Hematopoietic multipotent progenitor cell treated with erythropoietin and hydrocortisone succinate and interleukin-3 and kit ligand, for 4 days (in vitro differentiated cells): ENCODE measurements around the gene MYO5A.
A peak's percentile ranks its signal among the peaks of the same experiment; 100 is the strongest.
"Not testable (repeated sequence)": the region's sequence is repeated elsewhere in the genome, so short reads cannot be mapped to it uniquely, and the experiment has no call there.

Source experiments
- DNase-seq: peaks from one replicate; pipeline ENCODE4 v3.0.0-alpha.2; 2015

Gene MYO5A

DNA sequence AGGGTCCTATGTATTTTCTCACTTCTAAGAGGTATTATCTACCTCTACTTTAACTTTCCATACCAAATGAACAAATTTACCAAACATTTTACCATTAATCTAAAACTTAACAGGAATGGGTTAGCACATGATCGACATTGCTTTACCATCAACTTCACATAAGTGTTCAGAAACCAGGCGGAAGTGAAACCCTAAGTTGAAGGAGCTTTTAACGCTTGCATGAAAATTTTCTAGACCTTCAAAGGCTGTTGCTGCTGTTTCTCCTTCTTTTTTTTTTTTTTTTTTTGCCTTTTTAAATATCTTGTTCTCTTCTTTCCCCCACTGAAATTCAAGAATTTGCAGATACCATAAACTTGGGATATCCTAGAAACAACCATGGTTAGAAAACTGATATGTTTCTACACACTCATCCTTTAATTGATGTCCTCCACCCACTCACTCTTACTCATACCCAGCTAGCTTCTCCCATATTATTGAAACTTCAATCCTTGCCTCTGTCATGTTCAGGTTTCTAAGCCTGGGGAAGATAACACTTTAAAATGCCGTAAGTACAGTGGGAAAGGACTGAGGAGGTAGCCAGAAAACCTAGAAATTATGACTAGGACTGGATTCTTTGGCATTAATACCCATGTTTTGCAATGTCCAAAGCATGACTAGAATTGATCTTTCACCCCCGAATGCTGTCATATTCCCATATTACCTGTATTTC is 24.7 kb downstream of the MYO5A start:
- no peak for DNase-seq

DNA sequence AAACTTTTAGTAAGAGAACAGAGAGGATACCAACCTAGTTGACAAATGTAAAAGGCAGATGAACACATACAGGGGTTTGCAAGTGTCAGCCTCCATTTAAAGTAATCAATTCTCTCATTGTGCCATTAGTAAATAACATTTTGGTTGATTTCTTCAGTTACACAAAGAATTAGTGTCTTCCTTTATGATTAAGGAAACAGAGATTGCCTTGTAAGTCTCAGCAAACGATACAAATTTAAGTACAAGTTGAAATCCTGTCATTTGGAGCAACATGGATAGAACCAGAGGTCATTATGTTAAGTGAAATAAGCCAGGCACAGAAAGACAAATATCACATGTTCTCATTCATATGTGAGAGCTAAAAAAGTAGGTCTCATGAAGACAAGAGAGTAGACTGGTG is 26.1 kb downstream of the MYO5A start:
- DNase-seq: no peak

DNA sequence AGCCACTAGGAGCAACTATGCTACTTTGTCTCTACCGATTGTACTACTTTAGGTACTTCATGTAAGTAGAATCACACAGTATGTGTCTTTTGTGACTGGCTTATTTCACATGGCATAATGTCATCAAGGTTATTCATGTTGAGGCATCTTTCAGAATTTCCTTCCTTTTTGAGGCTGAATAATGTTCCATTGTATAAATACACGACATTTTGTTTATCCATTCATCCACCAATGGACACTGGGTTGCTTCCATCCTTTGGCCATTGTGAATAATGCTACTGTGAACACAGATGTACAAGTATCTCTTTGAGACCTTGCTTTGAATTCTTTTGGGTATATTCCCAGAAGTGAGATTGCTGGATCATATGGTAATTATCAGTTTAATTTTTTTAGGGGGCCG is 29.2 kb downstream of the MYO5A start:
- DNase-seq: no peak

DNA sequence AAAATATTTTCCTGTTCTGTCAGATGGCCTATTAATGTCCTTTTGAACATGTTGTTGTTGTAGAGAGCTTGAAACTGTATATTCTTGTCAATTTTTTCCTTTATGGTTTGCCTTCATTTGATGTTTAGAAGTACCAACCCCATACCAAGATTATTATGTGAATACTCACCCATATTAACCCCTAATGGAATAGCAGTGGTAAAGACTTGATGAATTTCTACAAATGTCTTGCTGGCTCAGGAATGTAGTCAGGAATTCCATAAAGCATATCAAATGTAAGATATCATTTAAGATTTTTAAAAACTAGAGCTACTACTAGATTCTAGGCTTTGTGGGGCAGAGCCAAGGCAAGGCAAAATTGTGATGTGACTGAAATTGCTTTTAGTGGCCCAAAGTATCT is 30.0 kb downstream of the MYO5A start:
- no peak for DNase-seq

DNA sequence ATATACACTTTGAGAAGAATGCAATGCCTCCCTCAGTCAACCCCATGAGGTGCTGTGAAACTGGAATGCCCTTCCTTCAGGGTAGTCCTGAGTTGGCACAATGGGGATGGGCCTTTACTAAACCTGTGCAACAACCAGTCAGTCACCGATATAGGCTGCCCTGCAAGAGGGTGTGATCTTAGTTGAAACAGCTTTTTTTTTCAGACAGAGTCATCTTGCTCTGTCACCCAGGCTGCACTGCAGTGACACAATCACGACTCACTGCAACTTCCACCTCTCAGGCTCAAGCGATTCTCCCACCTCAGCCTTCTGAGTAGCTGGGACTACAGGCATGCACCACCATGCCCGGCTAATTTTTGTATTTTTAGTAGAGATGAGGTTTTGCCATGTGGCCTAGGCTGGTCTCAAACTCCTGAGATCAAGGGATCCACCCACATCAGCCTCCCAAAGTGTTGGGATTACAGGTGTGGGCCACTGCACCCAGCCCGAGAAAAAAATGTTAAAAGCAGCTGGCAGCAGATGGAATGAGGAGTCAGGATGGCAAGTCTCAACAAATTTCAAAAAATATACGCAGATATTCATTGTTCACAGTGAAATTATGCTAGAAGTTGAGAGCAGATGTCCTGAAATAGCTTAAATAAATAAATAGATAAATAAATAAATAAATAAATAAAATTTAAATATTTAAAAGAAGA is 31.8 kb downstream of the MYO5A start:
- peak; percentile 21 for DNase-seq

DNA sequence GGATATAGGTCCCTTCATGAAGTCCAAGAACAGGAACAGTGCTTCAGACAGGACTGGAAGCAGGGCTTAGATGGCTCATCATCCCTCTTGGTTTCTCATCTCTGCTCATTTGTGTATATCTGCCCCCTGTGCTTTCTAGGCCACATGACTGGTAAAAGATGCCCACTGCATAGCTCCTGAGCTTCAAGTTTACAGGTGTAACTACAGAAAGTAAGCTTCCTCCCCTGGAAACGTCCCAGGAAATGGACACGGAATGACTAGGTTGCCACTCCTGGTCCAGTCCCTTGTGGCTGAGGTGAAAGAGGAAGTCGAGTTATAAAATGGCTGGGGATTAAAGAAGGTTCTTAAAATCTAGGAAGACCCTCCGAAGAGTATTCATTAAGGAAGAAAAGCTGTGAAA is 32.5 kb downstream of the MYO5A start:
- DNase-seq: no peak

DNA sequence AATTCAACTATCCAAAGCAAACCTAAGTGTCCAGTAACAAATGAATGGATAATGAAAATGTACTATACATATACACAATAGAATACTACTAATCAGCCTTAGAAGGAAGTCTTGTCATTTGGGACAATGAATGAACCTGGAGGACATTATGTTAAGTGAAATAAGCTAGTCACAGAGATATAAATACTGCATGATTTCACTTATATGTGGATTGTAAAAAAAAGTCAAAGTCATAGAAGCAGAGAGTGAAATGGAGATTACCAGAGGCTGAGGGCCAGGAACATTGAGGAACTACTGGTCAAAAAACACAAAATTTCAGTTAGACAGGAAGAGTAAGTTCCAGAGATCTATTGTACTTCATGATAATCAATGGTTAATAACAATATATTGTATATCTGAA is 33.6 kb downstream of the MYO5A start:
- peak; percentile 28 for DNase-seq

DNA sequence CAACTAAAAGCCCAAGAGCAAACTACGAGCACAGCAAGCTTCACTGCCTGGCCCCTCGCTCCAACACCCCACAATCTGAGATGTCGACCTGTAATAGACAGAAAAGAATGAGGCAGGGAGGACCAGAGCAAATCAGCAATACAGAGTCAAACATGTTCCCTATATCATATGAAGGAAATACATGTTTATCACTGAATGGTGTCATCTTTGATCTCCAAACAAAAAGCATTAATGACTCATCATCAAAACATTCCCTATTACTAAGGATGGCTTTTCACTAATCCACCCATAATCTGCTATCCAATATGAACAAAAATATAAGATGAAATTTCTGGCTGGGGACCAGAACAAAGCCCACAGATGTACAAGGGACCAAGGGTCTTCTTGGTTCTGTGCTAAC is 34.7 kb downstream of the MYO5A start:
- DNase-seq: no peak

DNA sequence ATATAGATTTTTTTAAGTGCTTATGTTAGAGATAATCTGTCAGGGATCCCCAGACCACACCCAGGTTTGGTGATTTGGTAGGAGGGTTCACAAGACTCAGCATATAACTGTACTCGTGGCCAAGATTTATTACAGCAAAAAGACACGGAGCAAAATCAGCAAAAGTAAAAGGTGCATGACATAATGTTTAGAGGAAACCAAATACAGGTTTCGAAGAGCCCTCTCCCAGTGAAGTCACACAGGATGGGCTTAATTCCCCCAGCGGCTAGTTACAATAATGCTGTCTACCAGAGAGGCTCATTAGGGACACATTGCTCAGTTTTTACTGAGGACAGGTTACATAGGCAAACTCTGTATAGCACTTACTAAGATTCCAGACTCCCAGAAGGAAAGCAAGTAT is 36.5 kb downstream of the MYO5A start:
- no peak for DNase-seq

DNA sequence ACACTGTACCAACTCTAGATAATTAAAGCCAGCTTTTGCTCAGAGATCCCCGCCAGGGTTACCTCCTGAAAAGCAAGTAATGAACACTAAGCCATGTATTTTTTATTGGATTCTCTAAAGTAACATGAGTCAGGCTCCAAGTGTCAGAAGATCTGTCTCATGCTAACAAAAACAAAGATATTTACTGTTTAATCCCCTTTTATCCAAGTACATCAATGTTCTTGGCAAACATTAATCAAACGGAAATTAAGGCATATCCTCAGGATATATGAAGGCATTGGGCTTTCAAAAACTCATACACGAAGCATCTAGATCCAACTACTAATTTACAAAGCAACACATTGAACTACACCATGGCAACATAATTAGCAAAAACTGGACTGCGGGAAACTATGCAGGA is 37.2 kb downstream of the MYO5A start:
- no peak for DNase-seq

DNA sequence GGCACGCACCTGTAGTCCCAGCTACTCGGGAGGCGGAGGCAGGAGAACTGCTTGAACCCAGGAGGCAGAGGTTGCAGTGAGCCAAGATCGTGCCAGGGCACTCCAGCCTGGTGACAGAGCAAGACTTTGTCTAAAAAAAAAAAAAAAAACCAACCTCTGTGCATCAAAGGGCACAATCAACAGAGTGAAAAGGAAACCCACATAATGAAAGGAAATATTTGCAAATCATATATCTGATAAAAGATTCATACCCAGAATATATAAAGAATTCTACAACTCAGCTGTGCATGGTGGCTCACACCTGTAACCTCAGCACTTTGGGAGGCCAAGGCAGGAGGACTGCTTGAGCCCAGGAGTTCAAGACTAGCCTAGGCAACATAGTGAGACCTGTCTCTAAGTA is 39.2 kb downstream of the MYO5A start:
- not testable (repeated sequence) for DNase-seq

DNA sequence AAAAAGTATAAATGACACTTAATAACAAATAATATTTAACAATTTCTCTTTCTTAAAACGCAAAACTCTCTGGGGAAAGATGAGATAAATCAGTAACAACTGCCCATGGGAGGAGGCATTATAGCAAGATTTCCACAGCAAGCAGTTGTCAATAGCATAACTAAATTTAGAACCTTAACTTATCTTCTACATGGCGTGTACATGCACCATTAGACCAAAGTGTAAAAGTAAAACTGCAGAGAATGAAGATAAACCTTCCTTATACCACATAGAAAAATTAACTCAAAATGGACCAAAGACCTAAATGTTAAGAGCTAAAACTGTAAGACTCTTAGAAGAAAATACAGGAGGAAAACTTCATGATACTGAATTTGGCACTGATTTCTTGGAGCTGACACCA is 39.9 kb downstream of the MYO5A start:
- DNase-seq: no peak

DNA sequence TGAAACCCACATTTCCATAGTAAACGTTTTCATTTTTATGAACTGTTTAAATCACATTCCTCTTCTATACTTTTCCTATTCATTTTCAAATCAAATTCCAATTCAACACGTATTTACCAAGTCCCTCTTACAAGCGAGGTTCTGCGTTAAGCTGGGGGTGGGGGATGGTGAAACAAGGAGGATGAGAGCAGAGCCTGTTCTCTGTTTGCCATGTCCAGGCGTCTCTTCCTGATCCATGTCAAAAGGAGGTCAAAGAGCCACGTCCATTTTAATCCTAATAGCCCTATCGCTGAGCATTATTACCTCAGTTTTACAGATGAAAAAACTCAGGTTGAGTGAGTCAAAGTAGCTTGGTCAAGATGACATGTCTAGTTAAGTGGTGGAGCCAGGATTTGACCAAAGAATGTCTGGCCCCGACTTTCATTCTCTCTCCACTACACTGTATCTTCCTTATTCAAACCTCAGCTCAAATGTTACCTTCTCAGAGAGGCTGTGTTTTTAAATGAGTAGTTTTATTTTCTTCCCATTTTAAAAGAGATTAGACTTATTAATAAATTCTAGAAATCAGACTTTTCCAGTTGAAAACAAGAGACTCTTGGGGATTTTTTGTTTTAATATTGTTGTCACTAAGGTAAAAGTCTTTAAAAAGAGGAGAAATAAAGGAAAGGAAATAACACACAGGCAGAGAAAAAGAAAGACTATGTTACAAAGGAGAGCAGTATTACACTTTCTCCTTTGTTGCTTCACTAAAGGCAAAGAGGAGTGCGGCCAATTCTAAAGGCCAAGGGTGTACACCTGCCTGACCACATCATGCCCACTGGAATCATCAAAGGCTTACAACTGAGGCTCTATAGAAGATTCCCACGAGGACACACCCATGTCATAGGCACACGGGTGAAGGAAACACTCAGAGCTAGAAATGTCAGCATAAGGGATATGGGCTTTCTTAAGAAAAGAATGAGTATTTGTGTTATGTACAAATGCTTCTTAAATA is 42.4 kb downstream of the MYO5A start:
- no peak for DNase-seq

DNA sequence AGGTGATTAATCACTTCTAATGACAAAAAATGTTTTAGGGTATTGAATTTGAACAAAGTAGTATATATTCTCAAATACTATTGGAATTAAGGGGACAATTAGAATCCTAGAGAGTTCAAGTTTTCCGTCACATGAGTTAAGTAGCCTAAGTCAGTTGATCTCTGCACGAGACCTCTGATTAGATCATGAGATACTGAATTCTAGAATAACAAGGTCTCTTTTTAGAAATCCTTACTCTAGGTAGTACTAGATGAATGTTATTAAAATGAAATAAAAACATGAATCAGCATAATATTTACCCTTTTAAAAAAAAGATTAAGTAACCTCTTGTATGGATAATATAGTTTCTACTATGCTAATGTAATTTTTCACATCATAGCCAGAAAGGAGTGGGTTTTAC is 43.4 kb downstream of the MYO5A start:
- DNase-seq: no peak

DNA sequence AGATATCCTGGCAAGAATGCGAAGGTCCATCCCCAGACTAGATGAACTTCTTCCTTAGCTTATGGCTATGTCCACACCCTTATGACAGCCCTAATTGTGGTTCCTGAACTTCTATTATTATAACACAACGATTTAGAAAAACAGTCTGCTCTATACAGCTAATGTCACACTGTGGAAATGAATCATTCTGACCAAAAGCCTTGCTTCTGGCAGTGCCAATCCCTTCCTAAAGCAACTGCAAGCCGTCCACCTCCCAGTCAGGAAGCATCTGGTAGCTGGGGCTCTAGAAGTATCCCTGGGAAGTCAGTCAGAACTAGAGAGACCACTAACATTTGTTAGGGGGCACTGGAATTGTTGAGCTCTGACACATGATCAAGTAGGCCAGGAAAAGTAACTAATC is 45.0 kb downstream of the MYO5A start:
- DNase-seq: peak; percentile 54

DNA sequence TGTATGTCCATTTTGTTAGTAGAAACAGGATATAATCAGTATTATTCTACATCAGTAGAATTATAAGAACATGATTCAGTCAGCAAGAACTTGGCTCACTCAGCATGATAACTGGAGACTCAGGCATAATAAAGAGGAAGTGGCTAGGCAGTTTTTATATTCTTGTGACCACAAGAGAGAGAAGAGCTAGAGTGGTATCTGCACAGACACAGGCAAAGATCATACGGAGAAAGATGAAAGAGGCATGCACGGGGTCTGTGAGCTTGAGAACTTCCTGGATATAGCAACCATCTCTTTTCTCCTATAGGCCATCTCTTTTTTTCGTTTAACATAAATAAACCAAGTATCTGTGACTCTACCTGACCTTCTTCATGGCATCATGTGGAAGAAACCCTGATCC is 46.8 kb downstream of the MYO5A start:
- peak; percentile 97 for DNase-seq

DNA sequence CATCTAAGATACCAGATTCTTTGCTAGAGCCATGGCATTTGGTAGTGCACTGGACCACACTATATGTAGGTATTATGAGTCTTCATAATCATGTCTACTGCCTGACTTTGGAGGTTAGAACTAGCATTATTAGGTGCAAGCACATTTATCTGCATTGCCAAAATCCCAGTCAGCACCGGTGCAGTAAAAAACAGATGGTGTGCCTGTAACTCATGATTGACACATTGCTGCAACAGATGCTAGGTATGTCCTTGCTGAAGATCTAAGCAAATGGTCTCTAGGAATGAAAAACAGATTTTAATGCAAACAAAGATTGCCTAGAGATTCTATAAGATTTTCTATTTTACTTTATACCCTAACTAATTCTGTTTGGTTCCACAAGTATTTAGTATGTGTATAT is 47.7 kb downstream of the MYO5A start:
- no peak for DNase-seq

DNA sequence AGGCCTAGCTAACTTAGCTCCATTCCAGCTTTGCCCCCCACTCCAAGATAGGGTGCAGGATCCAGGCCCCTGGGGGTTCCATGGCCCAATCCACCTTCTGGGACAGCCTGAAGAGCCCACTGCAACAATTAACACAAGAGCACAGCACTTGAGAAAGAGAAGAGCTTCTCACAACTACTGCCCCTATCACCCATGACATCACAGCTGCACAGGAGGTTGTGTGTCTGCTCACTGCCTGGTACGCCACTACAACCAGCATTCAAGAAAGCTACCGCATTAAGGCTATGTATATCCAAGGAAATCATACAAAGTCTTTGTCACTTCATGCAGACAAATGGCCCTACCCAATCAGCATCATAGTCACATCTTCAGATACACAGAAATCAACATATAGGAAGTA is 62.0 kb downstream of the MYO5A start:
- DNase-seq: no peak

DNA sequence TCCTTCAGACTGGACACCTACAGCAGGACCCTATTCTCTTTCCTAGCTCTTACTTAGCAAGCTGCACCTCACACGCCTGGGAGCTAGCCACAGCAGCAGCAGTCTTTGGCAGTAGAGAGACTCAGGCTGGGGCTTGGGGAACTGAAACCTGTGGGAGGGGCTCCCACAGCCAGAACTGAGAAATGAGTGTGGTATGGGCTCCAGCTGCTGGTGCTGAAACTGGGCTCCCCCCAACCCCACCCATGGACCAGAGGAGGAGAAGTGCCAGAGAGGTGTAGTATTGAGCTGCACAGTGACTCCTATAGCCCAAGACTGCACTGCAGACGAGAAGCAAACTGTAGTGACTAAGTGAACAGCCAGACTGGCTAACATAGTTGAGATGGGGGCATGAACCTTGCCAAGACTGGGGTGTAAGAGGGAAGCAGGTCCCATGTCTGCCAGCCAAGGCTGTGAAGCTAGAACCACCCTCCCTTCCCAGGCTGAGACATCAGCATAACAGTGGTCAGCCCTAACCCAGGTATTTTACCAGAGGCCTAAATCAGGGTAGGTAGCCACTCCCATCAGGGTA is 62.5 kb downstream of the MYO5A start:
- peak; percentile 25 for DNase-seq

DNA sequence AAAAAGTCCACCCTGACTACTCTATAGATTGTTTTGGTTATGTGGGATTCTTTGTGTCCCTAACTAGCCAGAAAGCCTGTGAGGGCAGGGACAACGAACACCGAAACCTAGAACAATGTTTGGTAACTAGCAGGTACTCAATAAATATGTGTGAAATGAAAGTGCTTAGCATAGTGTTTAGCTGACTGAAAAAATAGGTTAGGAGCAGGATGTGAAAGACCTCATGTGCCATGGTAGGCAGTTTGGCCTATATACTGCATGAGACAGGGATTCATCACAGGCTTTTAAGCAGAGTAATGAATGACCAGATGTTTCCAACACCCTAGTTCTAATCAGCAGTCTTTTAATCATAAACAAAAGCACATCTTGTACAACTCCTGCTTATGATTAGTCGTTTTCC is 64.2 kb downstream of the MYO5A start:
- no peak for DNase-seq

DNA sequence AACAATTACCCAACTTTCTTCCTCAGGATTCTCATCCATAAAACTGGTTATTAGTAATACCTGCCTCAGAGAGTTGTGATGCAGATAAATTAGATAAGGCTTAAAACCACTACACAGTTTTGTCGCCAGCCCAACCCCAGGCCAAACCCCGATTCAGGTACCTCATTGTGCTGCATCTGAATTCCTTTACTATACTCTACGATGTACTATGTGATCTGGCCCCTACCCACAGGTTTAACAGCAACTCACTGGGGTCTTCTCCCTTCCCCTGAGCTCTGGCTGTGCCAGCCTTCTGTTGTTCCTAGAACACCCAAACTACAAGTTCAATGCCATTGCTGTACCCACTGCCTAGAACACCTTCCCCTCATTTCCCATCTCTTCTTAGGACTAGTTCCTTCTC is 64.6 kb downstream of the MYO5A start:
- DNase-seq: no peak

DNA sequence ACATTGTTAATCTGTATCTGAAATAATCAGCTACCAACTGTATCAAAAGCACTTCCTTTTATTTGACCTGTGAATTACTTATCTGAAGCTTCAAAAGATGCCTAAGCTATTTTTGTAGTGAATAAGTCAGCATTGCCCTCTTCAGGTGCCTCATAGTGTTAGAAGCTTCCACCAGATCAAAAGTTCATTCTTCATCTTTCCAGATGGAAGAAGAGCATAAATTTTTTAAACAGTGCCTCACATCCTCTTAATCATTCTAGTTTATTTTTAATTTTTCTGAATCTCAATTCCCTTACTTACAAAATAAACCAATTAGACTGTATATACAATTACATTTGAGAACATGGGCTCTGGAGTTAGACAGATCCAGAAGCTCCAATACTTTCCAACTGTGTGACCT is 65.0 kb downstream of the MYO5A start:
- peak; percentile 66 for DNase-seq

DNA sequence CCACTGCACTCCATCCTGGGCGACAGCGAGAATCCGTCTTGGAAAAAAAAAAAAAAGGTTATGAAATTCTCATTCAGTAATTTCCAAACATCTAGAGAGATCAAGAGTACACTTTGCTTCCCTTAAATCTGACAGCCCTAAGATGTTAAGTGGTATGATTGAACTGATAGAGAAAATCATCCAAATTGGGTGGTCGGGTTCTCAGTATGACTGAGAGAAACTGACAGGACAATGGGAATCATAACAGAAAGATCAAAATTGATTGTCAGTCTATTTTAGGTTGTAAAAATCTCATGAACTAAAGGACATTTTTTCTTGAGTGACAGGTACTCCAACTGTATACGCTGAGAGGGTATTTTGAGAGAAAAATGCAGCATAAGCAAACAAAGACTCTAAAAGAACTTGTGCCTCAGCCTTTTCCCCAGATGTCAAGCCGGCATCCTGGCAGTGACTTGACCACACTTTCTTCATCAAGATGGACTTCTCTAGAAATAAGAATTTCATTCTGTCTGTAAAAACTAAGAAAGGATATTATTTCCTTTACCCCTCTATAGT is 65.8 kb downstream of the MYO5A start:
- no peak for DNase-seq
